H1 (cell line): ENCODE data around the gene DNAJB5. TPM values are rescaled to one million over a fixed set of nuclear protein-coding genes. Genes with fewer than 3 reads are reported as not detected.
A peak's percentile ranks its signal among the peaks of the same experiment; 100 is the strongest.

Source experiments
- CTCF ChIA-PET: fragments of 300-600 bp; sonication (Branson Sonifier 250); formaldehyde crosslinking; loops from one replicate; lab custom pipeline; 2021; ENCODE audit not compliant: partially characterized antibody; lab: Charles Lee
- POLR2A ChIA-PET: fragments of 300-600 bp; sonication (Branson Sonifier 250); formaldehyde crosslinking; loops from one replicate; lab custom pipeline; 2021; ENCODE audit warnings: inconsistent platforms; ENCODE audit not compliant: partially characterized antibody; lab: Charles Lee
- DNase-seq, 2 experiments: peaks; one replicate each; pipeline versions ENCODE4 v3.0.0 to v3.0.0-alpha.2; 2010 to 2022; ENCODE audit warnings: low spot score in 2 of 2, low read depth in 1 of 2, mixed read lengths in 1 of 2
- FAIRE-seq: peaks from 2 replicates; lab custom pipeline; 2011; peaks lifted over from hg19 to GRCh38; lab: Jason Lieb, UNC
- H2AFZ ChIP-seq: 2 replicates; pipeline ENCODE4 v1.8.1; 2012; ENCODE audit warnings: low read length, inconsistent platforms
- H2AK5ac ChIP-seq: 2 replicates; pipeline ENCODE4 v1.6.1; 2013; ENCODE audit warnings: low read depth, low read length
- H2BK120ac ChIP-seq: replicated peaks from 2 replicates; pipeline ENCODE3; 2013; ENCODE audit warnings: low read depth, low read length, inconsistent platforms
- H2BK12ac ChIP-seq: 2 replicates; pipeline ENCODE4 v1.6.1; 2013; ENCODE audit warnings: low read depth, low read length
- H2BK15ac ChIP-seq: 2 replicates; pipeline ENCODE4 v1.6.1; 2013; ENCODE audit warnings: low read length
- H2BK20ac ChIP-seq: 2 replicates; pipeline ENCODE4 v1.6.1; 2013; ENCODE audit warnings: low read length
- H2BK5ac ChIP-seq: 2 replicates; pipeline ENCODE4 v1.6.1; 2013; ENCODE audit warnings: low read depth, low read length
- H3K14ac ChIP-seq: 2 replicates; pipeline ENCODE4 v1.6.1; 2013; ENCODE audit warnings: inconsistent platforms; ENCODE audit not compliant: insufficient read length
- H3K18ac ChIP-seq: 2 replicates; pipeline ENCODE4 v1.6.1; 2013; ENCODE audit warnings: low read length; ENCODE audit errors: extremely low read depth
- H3K23ac ChIP-seq: 2 replicates; pipeline ENCODE4 v1.6.1; 2013; ENCODE audit warnings: inconsistent platforms; ENCODE audit not compliant: insufficient read length
- H3K23me2 ChIP-seq: 2 replicates; pipeline ENCODE4 v1.6.1; 2013; ENCODE audit warnings: low read depth, low read length
- H3K27ac ChIP-seq: 2 replicates; pipeline ENCODE4 v1.6.1; 2011; ENCODE audit warnings: low read depth, low read length, inconsistent platforms
- H3K27me3 ChIP-seq, 4 experiments: replicated peaks in 1 of 4; 1 replicate in 1 of 4; 2 replicates in 3 of 4; pipeline versions ENCODE4 v1.6.1 to v1.8.1; 2011 to 2013; ENCODE audit warnings: low read length in 3 of 4, mild to moderate bottlenecking in 3 of 4, inconsistent platforms in 2 of 4, mixed read lengths in 2 of 4, moderate library complexity in 1 of 4; ENCODE audit not compliant: control insufficient read depth in 3 of 4, insufficient read depth in 3 of 4; ENCODE audit errors: extremely low read depth in 1 of 4
- H3K36me3 ChIP-seq, 4 experiments: 2 replicates each; pipeline versions ENCODE4 v1.6.1 to v1.8.1; 2011 to 2013; ENCODE audit warnings: mild to moderate bottlenecking in 4 of 4, low read length in 3 of 4, moderate library complexity in 2 of 4, control low read depth in 1 of 4, inconsistent platforms in 1 of 4; ENCODE audit not compliant: insufficient read depth in 4 of 4, control insufficient read depth in 2 of 4
- H3K4ac ChIP-seq: replicated peaks from 2 replicates; pipeline ENCODE3; 2013; ENCODE audit warnings: low read length, low read depth, mixed read lengths, inconsistent platforms; ENCODE audit not compliant: insufficient read length
- H3K4me1 ChIP-seq, 4 experiments: replicated peaks in 1 of 4; 1 replicate in 1 of 4; 2 replicates in 3 of 4; pipeline versions ENCODE4 v1.6.1 to v1.8.1; 2011 to 2013; ENCODE audit warnings: low read length in 3 of 4, inconsistent platforms in 2 of 4, mixed read lengths in 1 of 4; ENCODE audit not compliant: insufficient read depth in 4 of 4, control insufficient read depth in 3 of 4
- H3K4me2 ChIP-seq, 2 experiments: 2 replicates each; pipeline versions ENCODE4 v1.6.1 to v1.8.1; 2011 to 2013; ENCODE audit warnings: low read depth in 2 of 2, low read length in 2 of 2, control low read depth in 1 of 2, inconsistent platforms in 1 of 2, mild to moderate bottlenecking in 1 of 2; ENCODE audit not compliant: insufficient read depth in 1 of 2
- H3K4me3 ChIP-seq, 4 experiments: fragments of 200-600, 300-600 bp in 1 of 4; sonication (generic), shearing (Covaris generic), sonication (Bioruptor Twin) in 1 of 4; 2 replicates each; pipeline versions ENCODE4 v1.5.1 to v1.8.1; 2011 to 2016; ENCODE audit warnings: low read length in 4 of 4, low read depth in 3 of 4, control low read depth in 2 of 4, inconsistent platforms in 2 of 4, mild to moderate bottlenecking in 2 of 4, mixed read lengths in 1 of 4, moderate library complexity in 1 of 4; ENCODE audit not compliant: insufficient read depth in 2 of 4; ENCODE audit errors: extremely low read depth in 1 of 4
- H3K56ac ChIP-seq: replicated peaks from 2 replicates; pipeline ENCODE3; 2013; ENCODE audit warnings: low read depth, mild to moderate bottlenecking, mixed read lengths, low read length, inconsistent platforms; ENCODE audit not compliant: insufficient read length
- H3K79me1 ChIP-seq: 2 replicates; pipeline ENCODE4 v1.6.1; 2013; ENCODE audit warnings: low read depth, low read length, control low read depth
- H3K79me2 ChIP-seq, 2 experiments: 2 replicates each; pipeline versions ENCODE4 v1.6.1 to v1.8.1; 2012 to 2013; ENCODE audit warnings: low read length in 2 of 2, mild to moderate bottlenecking in 2 of 2, inconsistent platforms in 1 of 2; ENCODE audit not compliant: insufficient read depth in 2 of 2, control insufficient read depth in 1 of 2
- H3K9ac ChIP-seq, 4 experiments: replicated peaks in 1 of 4; 1 replicate in 1 of 4; 2 replicates in 3 of 4; pipeline versions ENCODE4 v1.6.1 to v1.8.1; 2011 to 2013; ENCODE audit warnings: low read depth in 3 of 4, low read length in 3 of 4, control low read depth in 2 of 4, mild to moderate bottlenecking in 2 of 4, moderate library complexity in 2 of 4, inconsistent platforms in 1 of 4; ENCODE audit errors: extremely low read depth in 1 of 4
- H3K9me3 ChIP-seq, 2 experiments: 2 replicates each; pipeline versions ENCODE4 v1.6.1 to v1.8.1; 2012 to 2013; ENCODE audit warnings: mild to moderate bottlenecking in 2 of 2, moderate library complexity in 2 of 2, control low read depth in 1 of 2, inconsistent platforms in 1 of 2, low read depth in 1 of 2, low read length in 1 of 2, mixed read lengths in 1 of 2; ENCODE audit not compliant: insufficient read depth in 2 of 2
- H4K20me1 ChIP-seq, 2 experiments: replicated peaks in 1 of 2; 2 replicates each; pipeline versions ENCODE3 to v1.8.1; 2011 to 2013; ENCODE audit warnings: inconsistent platforms in 2 of 2, low read length in 2 of 2, mild to moderate bottlenecking in 1 of 2; ENCODE audit not compliant: insufficient read depth in 2 of 2, control insufficient read depth in 1 of 2
- H4K5ac ChIP-seq: 2 replicates; pipeline ENCODE4 v1.6.1; 2013; ENCODE audit warnings: low read length, low read depth, mixed read lengths, inconsistent platforms; ENCODE audit not compliant: insufficient read length
- H4K8ac ChIP-seq: 2 replicates; pipeline ENCODE4 v1.8.0; 2013; ENCODE audit warnings: mild to moderate bottlenecking, moderate library complexity, low read length, inconsistent platforms; ENCODE audit not compliant: insufficient read depth; ENCODE audit errors: extremely low read depth
- H4K91ac ChIP-seq: replicated peaks from 2 replicates; pipeline ENCODE3; 2013; ENCODE audit warnings: low read length, mixed read lengths, inconsistent platforms; ENCODE audit not compliant: insufficient read length
- CHD1 ChIP-seq: IDR thresholded peaks from 2 replicates; pipeline ENCODE4 v1.6.1; 2012; ENCODE audit warnings: low read depth, low read length, improper control_type of control experiment
- SUZ12 ChIP-seq: fragments of 200-600 bp; sonication (generic); IDR thresholded peaks from 2 replicates; pipeline ENCODE4 v1.6.1; 2012; ENCODE audit warnings: mild to moderate bottlenecking, inconsistent platforms, low read length, moderate library complexity, mixed read lengths
- TAF1 ChIP-seq: IDR thresholded peaks from 2 replicates; pipeline ENCODE4 v1.6.1; 2011; ENCODE audit warnings: mild to moderate bottlenecking, low read depth, low read length
- TEAD4 ChIP-seq: IDR thresholded peaks from 2 replicates; pipeline ENCODE4 v1.6.1; 2012; ENCODE audit warnings: low read depth, low read length, inconsistent platforms, mixed read lengths
- WGBS, 2 experiments: shearing (Covaris generic) in 1 of 2; methylation state at CpG; one replicate each; pipeline versions ENCODE4 v1.1.6 to v1.1.7; 2013 to 2015; ENCODE audit warnings: low lambda C conversion rate in 2 of 2, mixed read lengths in 2 of 2, inconsistent platforms in 1 of 2, low coverage in 1 of 2, missing lambda C conversion rate in 1 of 2; ENCODE audit not compliant: insufficient replicate concordance in 2 of 2, insufficient coverage in 1 of 2, insufficient read length in 1 of 2; ENCODE audit errors: extremely low coverage in 1 of 2, missing lambda C conversion rate in 1 of 2; 5-methylcytosine and 5-hydroxymethylcytosine counted together
- polyA plus RNA-seq, 7 experiments: library from polyadenylated mRNA; depleted of rRNA in 3 of 7; stranded (reverse) in 5 of 7; unstranded in 2 of 7; fragments of >200 nt in 5 of 7; fragments of 200-250 nt in 2 of 7; gene quantifications; 1 replicate in 5 of 7; 2 replicates in 1 of 7; 4 replicates in 1 of 7; pipeline versions ENCODE4 v1.2.1 to v1.2.3, GENCODE V29; 2011 to 2013; ENCODE audit warnings: missing spikeins in 2 of 7, mixed read lengths in 2 of 7
- total RNA-seq: library from RNA; stranded (reverse); fragmentation: NEBNext Ultra II Directional; extraction: Animal tissue kit (Norgen Biotek cat#: 25700); gene quantifications from 2 replicates; pipeline ENCODE4 v1.2.1, GENCODE V29; 2021

Gene DNAJB5
- total and polyA plus RNA-seq, 2 of the 8 experiments (the other 6 are each of a cell fraction or from before 2014, with no cell fraction given) = 25.0 to 34.1 TPM

- WGBS, 2 experiments = 89% methylated on average over 3 of the region's 3 CpGs; no CpG with 5 or more reads in 1 of the 2 experiments
- CTCF ChIA-PET = interaction anchor here (0.6 to 6.8 kb wide), 6 partner anchors 22 to 261 kb away, joined by 3 to 43 read pairs (median 12); no protein-coding TSS in a partner anchor
Observed at GRCh38 chr9:34962546-34962945, 27.0 kb upstream of the DNAJB5 start.

More at GRCh38 chr9:34962546-34962945, 27.0 kb upstream of the DNAJB5 start:
- no peak overlapping the region for H3K14ac ChIP-seq
- no peak overlapping the region for H2BK15ac ChIP-seq
- H3K4me1 ChIP-seq = peaks cover 0 to 4% (median 0%) of the 10 kb centered on the region in 4 experiments
- H3K9me3 ChIP-seq = no peaks in the 10 kb centered on the region
- POLR2A ChIA-PET = interaction anchor here (1.3 kb wide), 1 partner anchor 32 kb away, joined by 5 read pairs; no protein-coding TSS in a partner anchor
- H2AK5ac ChIP-seq = no peak overlapping the region
- no peaks in the 10 kb centered on the region for H3K79me1 ChIP-seq
- H3K4me2 ChIP-seq = no peak overlapping the region
- H2AFZ ChIP-seq = no peak overlapping the region
- no peak overlapping the region for H3K9ac ChIP-seq
- no peak overlapping the region for H4K5ac ChIP-seq
- FAIRE-seq (peak; percentile 36), DNase-seq (no peak)
- H2BK120ac ChIP-seq = no peak overlapping the region
- no peak overlapping the region for H3K4me3 ChIP-seq
- no peak overlapping the region for H2BK20ac ChIP-seq
- no peak overlapping the region for H3K56ac ChIP-seq
- no peak overlapping the region for H4K8ac ChIP-seq
- peaks cover 1 to 18% (median 6%) of the 10 kb centered on the region in 4 experiments; a peak in 6 of 7 replicates for H3K27me3 ChIP-seq
- no peak overlapping the region for H3K23ac ChIP-seq
- no peak overlapping the region for H3K27ac ChIP-seq
- H3K18ac ChIP-seq = no peak overlapping the region
- H2BK5ac ChIP-seq = no peak overlapping the region
- no peaks in the 10 kb centered on the region for H3K79me2 ChIP-seq
- no peaks in the 10 kb centered on the region; the same call in 1 of the 2 replicates for H3K23me2 ChIP-seq
- H3K4ac ChIP-seq = no peak overlapping the region
- H4K91ac ChIP-seq = no peak overlapping the region
- H3K36me3 ChIP-seq = no peaks in the 10 kb centered on the region
- no peak overlapping the region for H2BK12ac ChIP-seq
- no peaks in the 10 kb centered on the region for H4K20me1 ChIP-seq
- TF ChIP-seq TAF1 = no peak
- TF ChIP-seq TEAD4 = no peak
- TF ChIP-seq SUZ12 = no peak
- no peak for TF ChIP-seq CHD1
